PFSK-1 (cell line): ENCODE results near the gene PCDH15.

ENCODE experiments used
- FOXP2 ChIP-seq: optimal IDR thresholded peaks from 2 replicates; pipeline ENCODE3; 2011; ENCODE audit warnings: borderline replicate concordance, control low read depth, inconsistent platforms; ENCODE audit not compliant: insufficient read depth; ENCODE audit errors: extremely low read length, extremely low read depth
- POLR2AphosphoS5 ChIP-seq: IDR thresholded peaks from 2 replicates; pipeline ENCODE4 v1.6.1; 2012; ENCODE audit warnings: low read depth, mild to moderate bottlenecking, control low read depth, low read length, moderate library complexity
- SIN3A ChIP-seq: IDR thresholded peaks from 2 replicates; pipeline ENCODE4 v1.6.1; 2012; ENCODE audit warnings: mild to moderate bottlenecking, low read length, moderate library complexity, borderline replicate concordance; ENCODE audit not compliant: insufficient read depth
- TAF1 ChIP-seq: IDR thresholded peaks from 2 replicates; pipeline ENCODE4 v1.6.1; 2012; ENCODE audit warnings: low read length, control low read depth, borderline replicate concordance; ENCODE audit not compliant: insufficient read depth
- TF ChIP-seq, protein P1 (sequence below), 2 experiments: IDR thresholded peaks; 2 replicates each; pipeline versions ENCODE4 v1.6.1 to v1.8.0; 2011 to 2012; ENCODE audit warnings: low read depth in 2 of 2, low read length in 2 of 2, control low read depth in 1 of 2, inconsistent platforms in 1 of 2, mild to moderate bottlenecking in 1 of 2, moderate library complexity in 1 of 2; ENCODE audit not compliant: insufficient read depth in 1 of 2

Gene PCDH15

GRCh38 chr10:53808677-53809372 lies 992.2 kb downstream of the PCDH15 start:
- TF ChIP-seq TAF1 (no peak), POLR2AphosphoS5 (no peak), SIN3A (no peak), FOXP2 (no peak)
- TF ChIP-seq, protein P1, sequence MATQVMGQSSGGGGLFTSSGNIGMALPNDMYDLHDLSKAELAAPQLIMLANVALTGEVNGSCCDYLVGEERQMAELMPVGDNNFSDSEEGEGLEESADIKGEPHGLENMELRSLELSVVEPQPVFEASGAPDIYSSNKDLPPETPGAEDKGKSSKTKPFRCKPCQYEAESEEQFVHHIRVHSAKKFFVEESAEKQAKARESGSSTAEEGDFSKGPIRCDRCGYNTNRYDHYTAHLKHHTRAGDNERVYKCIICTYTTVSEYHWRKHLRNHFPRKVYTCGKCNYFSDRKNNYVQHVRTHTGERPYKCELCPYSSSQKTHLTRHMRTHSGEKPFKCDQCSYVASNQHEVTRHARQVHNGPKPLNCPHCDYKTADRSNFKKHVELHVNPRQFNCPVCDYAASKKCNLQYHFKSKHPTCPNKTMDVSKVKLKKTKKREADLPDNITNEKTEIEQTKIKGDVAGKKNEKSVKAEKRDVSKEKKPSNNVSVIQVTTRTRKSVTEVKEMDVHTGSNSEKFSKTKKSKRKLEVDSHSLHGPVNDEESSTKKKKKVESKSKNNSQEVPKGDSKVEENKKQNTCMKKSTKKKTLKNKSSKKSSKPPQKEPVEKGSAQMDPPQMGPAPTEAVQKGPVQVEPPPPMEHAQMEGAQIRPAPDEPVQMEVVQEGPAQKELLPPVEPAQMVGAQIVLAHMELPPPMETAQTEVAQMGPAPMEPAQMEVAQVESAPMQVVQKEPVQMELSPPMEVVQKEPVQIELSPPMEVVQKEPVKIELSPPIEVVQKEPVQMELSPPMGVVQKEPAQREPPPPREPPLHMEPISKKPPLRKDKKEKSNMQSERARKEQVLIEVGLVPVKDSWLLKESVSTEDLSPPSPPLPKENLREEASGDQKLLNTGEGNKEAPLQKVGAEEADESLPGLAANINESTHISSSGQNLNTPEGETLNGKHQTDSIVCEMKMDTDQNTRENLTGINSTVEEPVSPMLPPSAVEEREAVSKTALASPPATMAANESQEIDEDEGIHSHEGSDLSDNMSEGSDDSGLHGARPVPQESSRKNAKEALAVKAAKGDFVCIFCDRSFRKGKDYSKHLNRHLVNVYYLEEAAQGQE (IDR thresholded peaks at IDR 0.05; ENCODE audit: insufficient read depth in 1 of 2, low read depth in 2 of 2, low read length in 2 of 2) = no peak

DNA sequence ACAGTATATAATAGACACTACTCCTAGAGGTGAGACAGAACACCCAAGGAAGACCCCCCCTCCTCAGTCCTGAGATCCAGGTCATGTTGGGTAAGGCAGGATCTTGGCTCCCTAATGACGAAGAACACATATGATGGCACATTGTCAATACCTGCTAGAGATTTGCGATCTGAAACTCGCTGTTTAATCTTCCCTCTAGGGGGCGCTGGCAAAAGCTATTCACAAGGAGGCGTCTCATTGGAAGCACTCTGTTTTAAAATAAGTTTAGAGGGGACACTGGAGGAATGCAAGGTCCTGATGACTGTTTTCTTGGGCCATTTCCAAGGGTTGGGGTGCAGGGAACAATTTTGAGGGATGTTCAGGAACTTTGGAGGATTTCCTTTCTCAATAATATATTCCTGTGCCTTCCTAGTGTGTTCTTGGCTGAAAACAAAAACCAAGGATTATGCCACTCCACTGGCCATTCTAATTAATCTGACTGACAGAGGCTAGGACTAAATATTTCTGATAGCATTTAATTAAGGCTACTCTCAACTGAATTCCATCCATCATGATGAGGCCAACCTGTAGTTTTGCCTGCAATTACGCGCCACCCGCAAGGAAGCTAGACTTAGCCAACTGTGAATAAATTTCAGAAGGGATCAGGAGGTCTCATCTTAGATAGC lies 1014.7 kb downstream of the PCDH15 start:
- TF ChIP-seq POLR2AphosphoS5 (no peak), TAF1 (no peak), FOXP2 (no peak), SIN3A (no peak)
- TF ChIP-seq, protein P1 (IDR thresholded peaks at IDR 0.05; ENCODE audit: insufficient read depth in 1 of 2, low read depth in 2 of 2, low read length in 2 of 2) = no peak

DNA sequence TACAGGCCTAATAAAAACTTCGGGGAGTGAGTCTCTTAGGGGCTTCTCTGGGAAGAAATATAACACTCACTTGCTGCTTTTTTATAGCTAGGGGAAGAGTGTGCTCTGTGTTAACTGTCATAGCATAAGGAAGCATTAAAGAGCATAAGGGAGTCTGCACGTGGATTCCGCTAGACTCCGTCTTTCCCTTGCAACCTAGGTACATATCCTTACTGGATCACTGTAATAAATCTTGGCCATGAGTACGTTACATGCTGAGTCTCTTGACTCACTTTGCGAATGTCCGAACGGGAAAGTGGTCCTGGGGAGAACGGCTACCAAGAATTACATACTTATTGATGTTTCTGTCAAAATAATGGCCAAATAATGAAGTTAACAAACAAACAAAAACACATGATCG lies 1029.3 kb downstream of the PCDH15 start:
- TF ChIP-seq, protein P1 (IDR thresholded peaks at IDR 0.05; ENCODE audit: insufficient read depth in 1 of 2, low read depth in 2 of 2, low read length in 2 of 2) = no peak
- no peak for TF ChIP-seq POLR2AphosphoS5
- TF ChIP-seq FOXP2 = no peak
- no peak for TF ChIP-seq TAF1
- TF ChIP-seq SIN3A = no peak

DNA sequence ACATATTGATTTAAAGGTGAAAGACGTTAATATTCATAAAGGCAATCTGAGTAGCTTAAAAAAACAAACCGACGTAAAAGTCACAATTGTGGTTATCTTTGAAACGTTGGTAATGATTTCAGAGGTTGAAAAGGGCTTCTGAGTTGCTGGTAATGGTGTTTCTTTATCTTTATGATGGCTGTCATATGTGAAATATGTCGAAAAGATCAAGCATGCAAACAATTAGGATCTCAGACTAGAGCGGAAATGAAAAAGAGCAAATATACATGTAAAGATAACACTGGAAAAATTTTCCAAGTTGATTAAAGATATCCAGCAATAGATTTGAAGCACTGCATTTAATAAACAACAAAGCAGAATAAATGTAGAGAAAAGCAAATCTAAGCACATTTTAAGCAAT lies 1030.1 kb downstream of the PCDH15 start:
- TF ChIP-seq FOXP2 (no peak), POLR2AphosphoS5 (no peak), SIN3A (no peak), TAF1 (no peak)
- TF ChIP-seq, protein P1 (IDR thresholded peaks at IDR 0.05; ENCODE audit: insufficient read depth in 1 of 2, low read depth in 2 of 2, low read length in 2 of 2) = no peak
